Caki2 (cell line): Measurements from ENCODE around the gene DDX39B. TPM values are rescaled to one million over a fixed set of nuclear protein-coding genes. Genes with fewer than 3 reads are reported as not detected.
"Not testable (repeated sequence)": the region's sequence is repeated elsewhere in the genome, so short reads cannot be mapped to it uniquely, and the experiment has no call there.

ENCODE experiments used
- DNase-seq: peaks from one replicate; pipeline ENCODE4 v3.0.0-alpha.2; 2015; ENCODE audit warnings: low read depth
- in situ Hi-C: cut with HindIII; loops from 2 replicates; pipeline ENCODE4 v1.10.0; 2016; ENCODE audit warnings: low sequenced_read_pairs, low pct_unique_long_range_greater_than_20kb, mixed read lengths
- total RNA-seq: library from RNA; depleted of rRNA; stranded (reverse); fragments of >200 nt; shearing (Covaris generic); gene quantifications from 2 replicates; pipeline ENCODE4 v1.2.3, GENCODE V29; 2014; ENCODE audit warnings: low replicate concordance; rRNA removed

DDX39B gene
- total RNA-seq, result 623 and 688 TPM in 2 replicates

DNA sequence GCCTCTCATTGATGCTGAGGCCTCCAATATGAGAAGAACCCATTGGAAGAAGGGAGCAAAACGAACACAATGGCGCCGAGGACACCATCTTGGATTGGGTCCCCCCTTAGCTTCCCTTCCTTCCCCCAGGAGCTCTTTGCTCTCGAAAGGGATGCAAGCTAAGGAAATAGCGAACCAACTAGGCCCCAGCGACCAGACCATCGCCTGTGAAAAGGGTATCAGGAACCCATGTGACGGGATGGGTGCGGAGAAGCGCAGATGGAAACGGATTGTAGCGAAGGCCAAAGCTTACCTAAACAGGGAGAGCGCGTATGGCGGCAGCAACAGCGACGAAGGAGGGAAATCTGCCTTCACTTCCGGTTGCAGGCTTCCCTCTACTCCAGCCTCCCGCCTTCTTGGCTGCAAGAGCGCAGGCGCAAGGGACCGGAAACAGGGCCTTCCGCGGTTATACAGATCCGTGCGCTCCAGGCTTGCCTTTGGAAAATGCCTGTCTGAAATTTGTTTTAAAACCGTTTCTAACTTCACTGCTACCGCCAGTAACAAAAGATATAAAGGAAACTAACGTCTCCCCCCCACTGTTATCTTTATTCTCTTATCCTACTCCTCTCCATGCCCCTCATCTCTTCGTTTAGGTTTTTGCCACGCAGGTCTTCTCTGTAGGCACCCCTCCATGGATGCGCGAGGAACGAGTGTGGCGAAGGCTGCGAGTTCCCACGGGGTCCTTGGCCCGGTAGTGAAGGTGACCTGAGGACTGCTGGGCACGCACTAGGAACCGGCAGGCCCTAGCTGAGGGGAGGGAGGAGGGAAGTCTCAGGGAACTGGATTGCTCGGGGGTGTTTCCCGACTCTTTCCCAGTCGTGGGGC, at the start of gene DDX39B:
DDX39B (minus strand) TSS at position 346 of the 864 bp plus-strand sequence. CDS start 1,471 bp downstream, outside the sequence.
- in situ Hi-C loops, result no loop called here

DNA sequence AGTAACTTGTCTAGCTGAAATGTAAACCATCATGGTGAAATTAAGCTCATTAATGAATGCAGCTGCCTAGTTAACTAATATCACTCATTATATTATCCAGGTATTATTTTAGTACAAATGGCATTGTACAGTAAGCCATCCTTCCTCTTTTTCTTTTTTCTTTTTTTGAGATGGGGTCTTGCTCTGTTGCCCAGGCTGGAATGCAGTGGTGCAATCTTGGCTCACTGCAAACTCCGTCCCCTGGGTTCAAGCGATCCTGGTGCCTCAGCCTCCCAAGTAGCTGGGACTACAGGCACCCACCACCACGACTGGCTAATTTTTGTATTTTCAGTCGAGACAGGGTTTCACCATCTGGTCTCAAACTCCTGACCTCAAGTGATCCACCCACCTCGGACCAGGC, 48.9 kb upstream of the DDX39B start:
- DNase-seq, in situ Hi-C loops: not testable (repeated sequence)

More for the DNA sequence above, at the start of gene DDX39B:
- DNase-seq, result peak; percentile 95

DNA sequence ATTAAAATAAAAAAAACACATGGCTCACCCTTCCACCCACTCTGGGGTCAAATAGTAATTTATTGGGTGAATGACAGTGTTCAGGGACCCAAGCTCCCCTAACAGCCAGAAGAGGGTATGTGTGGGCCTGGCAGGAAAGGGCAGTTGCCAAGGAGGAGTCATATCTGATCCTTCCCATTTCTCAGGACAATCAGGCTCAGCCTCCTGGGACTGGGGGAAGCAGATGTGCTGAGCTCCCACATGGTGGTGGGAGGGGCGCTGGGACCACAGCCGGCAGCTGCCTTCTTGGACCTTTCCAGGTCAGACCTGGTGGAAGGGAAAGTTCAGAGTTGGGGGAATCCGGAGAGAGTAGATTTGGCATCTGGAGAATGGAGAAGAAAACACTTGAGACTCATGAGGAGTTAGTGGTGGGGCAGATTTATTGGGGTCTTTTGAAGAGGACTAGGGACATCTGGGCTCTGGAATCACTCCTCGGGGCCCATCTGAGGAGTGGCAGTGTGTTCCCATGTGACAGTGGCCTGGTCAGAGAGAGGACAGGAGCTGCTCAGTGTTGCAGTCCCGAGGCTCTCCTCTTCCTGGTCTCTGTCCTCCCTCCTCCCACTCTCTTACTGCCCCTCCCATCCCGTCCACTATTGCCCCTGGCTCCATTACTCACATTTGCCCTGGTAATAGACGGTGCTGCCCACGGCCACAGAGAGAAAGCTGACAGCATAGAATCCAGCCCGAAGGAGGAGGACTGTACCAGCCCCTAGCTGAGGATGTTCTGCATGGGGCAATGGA, 47.3 kb upstream of the DDX39B start:
- in situ Hi-C loops, result no loop called here
- DNase-seq, result no peak

DNA sequence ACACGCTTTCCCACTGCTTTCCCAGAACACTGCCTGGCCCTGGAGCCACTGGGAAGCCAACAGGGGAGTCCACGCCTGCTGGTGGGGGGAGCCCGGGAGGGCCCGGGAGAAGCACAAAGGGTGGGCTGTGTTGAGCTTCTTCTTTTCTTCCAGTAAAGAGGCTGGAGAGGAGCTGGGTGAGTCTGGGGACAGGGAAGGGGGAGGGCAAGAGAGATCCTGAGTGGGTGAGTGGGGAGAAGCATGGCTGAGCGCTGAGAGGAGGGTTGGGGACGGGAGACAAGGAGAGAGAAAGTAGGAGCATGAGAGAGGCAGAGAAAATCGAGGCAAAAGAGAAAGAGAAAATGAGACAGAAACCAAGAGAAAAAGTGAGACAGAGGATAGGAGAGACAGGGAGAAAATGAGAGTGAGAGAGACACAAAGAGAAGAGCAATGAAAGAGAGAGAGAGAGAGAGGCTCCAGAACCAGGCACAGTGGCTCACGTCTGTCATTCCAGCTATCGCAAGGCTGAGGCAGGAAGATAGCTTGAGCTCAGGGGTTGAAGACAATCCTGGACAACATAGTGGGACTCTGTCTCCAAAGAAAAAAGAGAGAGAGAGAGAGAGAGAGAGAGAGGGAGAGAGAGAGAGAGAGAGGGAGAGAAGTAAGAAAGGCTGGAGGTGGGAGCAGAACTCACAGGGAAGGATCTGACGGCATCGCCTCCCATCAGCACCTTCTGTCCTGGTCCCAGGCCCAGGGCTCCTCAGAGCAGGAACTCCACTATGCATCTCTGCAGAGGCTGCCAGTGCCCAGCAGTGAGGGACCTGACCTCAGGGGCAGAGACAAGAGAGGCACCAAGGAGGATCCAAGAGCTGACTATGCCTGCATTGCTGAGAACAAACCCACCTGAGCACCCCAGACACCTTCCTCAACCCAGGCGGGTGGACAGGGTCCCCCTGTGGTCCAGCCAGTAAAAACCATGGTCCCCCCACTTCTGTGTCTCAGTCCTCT, 46.3 kb upstream of the DDX39B start:
- DNase-seq, result no peak
- in situ Hi-C loops, result no loop called here

DNA sequence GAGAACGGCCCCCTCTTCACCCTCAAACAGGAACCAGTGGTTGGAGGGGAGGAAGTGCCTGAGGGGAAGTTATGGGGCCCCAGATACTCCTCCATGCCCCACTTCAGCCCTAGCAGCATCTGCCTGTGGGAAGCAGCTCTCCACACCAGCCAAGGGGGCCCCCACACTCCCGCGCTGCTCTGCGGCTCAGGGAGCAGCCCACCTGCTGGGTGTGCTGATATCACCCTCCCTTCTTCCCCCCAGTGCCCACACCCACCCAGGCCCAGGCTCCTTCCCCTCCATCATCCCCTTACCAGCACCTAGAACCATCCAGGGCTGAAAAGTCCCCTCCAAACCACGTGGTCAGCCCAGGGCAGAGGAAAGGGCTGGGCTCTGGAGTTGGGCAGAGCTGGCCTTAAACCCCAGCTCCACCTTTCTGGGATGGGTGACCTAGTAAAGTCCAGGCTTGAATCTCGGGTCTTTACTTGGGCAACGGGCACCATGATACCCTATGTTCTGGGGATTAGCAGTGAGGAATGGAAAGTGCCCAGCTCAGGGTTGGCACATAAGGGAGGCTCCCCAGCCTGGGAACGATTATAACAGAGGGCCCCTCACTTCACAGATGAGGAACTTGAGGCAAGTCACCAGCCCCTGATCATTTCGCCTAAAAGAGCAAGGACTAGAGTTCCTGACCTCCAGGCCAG, 44.9 kb upstream of the DDX39B start:
- in situ Hi-C loops, result no loop called here
- no peak for DNase-seq

DNA sequence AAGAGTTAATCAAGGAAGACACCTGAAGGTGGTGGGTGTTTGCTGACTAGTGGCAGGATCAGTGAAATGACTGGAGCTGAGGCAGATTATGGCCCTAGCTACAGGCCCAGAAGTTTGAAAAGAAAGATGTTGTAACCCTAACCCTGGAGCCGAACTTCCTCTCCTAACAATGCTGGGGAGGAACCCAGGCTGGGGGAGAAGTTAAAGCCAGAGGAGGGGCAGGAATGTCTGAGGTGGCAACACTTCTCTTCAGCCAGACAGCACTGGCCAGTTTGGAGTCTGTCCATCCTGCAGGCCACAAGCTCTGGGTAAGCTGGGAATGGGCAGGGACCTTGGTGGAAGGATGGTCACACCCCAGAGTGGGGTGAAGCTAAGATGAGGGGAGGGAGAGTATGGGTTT, 44.2 kb upstream of the DDX39B start, which contains the start of gene LST1:
LST1 (plus strand) TSS at position 270 of the 400 bp plus-strand sequence. CDS start 1,023 bp downstream, outside the sequence.
- in situ Hi-C loops, result no loop called here
- no peak for DNase-seq

DNA sequence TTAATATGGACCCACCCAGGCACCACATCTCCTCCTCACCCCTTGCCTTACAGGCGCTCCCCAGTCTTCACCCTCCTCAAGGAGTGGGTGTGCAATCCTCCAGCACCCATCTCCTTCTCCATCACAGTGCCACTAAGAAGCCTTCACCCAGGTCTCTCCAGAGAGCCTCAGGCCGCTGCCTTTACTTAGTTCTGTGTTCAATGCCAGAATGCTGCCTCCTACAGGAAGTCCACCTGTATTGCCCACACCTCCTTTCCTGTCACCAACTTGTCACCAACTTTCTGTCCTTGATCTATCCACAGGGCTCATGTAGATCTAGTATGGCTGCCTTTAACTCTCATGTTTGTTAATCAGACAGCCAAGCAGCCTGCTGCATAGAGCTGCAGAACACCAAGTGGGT, 43.7 kb upstream of the DDX39B start:
- no peak for DNase-seq
- in situ Hi-C loops, result no loop called here

DNA sequence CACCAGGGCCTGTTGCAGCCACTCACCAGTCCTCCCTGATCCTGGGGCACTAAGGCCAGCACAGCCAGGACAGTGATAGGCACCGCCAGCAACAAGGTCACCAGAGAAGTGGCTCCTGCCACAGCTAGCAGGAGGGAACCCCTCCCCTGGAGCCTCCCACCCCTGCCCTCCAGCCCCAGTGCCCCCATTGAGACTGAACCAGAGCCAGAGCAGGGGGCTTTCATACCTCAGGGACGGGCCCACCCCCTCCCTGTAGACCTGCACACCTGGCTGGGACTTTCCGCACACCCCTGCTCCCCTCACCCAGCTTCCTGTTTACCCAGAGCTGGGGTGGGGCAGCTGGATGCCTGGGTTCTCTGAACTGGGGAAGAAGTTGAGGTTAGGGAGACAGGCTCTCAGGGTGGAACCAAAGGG, 40.4 kb upstream of the DDX39B start, which contains the start of gene LTB:
LTB (minus strand) TSS at position 195 of the 414 bp plus-strand sequence; CDS start at position 188, 7 bp downstream.
- in situ Hi-C loops, result no loop called here
- no peak for DNase-seq

DNA sequence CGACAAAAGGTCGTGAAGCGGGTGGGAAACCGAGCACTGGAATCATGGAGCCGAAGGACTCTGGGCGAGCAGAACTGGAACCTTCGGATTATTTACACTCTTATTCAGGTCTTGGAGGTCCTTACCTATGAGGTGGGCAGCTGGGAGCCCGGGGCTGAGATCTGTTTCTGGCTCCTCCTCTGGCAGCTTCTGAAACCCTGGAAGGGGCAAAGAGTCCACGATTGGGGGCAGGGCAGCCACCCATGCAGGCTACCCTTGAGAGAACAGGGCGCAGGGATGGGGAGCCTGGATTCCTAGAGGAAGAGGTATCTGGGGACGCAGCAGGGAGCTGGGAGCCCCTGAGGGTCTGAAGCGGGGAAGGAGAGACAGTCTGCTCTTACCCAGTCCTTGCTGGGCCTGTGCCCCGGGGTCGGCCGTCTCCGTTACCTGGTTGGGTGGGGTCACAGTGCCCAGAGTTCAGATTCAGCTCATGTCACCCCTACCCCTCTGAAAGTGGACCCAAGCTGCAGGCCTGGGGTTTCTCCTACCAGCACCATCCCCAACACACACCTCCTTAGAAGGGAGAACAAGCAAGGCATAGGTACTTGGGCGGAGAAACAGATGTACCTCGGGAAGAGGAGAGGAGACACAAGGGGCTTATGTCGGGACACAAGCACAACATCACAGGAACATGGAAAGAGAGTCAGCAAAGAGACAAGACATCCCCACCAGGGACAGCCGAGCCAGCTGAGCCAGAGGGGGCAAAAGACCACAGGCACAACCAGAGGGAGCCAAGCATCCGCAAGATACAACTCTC, 39.8 kb upstream of the DDX39B start:
- in situ Hi-C loops, result no loop called here
- no peak for DNase-seq

DNA sequence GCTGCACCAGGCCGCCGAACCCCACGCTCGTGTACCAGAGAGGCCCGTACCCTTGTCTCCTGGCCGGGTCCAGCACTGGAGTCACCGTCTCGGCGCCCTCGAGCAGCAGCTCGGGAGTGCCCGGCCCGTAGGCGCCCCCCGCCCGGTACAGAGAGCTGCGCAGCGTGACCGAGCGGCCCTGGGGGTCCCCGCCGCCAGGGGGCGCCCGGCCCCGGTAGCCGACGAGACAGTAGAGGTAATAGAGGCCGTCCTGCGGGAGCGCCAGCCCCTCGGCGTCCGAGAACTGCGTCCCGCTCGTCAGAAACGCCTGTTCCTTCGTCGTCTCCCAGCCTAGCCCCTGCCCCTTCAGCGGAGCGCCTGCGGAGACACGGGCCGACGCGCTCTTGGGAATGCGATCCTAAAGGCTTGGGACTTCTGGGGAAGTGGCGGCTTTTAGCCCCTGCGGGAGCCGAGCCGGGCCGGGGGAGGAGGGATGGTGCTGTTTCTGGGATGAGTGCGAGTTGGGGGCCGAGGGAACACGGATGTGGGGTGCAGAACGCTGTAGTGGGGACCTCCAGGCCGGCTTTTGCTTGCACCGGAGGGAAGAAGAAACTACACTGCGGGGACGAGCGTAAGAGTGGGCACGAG, 39.1 kb upstream of the DDX39B start:
- in situ Hi-C loops, result no loop called here

DNA sequence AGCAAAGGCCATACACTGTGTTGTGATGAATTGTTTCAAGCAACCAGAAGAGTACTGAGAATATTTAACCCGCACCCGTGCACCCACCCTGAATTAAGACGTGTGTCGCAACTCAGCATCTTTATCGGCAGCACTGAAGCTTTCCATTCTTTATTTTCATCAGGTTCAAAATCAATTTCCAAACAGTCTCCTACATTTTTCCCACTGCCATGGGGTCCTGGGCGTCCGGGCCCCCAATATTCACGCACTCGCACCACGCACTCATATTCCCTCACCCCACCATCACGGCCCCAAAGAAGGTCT, 38.6 kb upstream of the DDX39B start:
- in situ Hi-C loops, result no loop called here
- DNase-seq, result no peak

More for the DNA sequence above, 39.1 kb upstream of the DDX39B start:
- peak; percentile 67 for DNase-seq

DNA sequence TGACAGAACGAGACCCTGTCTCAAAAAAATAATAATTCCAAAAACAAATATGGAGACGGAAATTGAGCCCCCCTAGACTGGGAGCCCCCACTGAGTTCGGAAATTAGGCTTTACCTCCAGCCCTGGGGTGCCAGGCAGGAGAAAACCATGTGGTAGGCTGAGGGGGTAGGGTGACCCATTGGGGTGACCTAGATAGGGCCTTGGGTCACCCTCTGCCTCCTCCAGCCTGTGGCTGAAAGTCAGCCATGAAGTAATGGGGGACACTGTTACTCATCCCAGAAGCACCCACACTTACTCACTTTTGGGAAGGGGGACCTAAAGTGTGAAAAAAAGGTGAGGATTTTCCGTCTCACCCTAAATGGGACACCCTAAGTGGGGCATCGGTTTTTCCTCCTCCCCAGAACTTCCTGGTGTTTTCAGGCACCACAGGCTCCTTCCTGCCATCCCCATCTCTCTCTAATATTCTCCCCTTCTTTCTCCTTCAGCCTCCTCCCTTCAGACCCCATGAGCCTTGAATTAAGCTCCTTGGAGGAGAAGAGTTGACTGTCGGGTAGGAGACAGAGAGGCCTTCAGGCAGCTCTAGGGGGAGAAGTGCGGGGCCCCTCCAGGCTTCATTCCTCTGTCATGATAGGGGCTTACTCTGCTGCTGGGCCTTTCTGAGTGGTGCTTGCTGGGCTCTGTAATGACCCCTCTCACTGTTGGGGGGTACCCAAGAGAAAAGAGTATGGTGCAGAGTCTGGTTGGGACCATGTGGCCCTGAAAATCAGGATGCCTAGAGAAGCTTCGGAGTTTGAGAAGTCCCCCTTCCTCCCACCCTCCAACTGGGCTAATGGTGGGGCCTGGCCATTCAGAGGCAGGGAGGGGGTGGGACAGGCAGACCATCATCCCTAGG, 38.0 kb upstream of the DDX39B start:
- in situ Hi-C loops, result no loop called here

DNA sequence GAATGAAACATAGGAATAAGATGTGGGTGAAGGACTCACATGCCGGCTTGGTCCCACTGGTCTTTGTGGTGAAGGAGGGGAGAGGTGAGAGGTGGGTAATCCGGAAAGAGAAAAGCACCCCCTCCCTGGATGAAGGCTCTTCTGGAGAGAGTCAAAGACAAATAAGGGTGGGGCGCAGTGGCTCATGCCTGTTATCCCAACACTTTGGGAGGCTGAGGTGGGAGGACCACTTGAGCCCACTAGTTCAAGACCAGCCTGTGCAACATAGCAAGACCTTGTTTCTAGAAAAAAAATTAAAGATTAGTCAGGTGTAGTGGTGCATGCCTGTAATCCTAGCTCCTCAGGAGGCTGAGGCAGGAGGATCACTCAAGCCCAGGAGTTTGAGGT, 37.3 kb upstream of the DDX39B start:
- DNase-seq, result no peak
- in situ Hi-C loops, result no loop called here

More for the DNA sequence above, 38.0 kb upstream of the DDX39B start:
- no peak for DNase-seq

DNA sequence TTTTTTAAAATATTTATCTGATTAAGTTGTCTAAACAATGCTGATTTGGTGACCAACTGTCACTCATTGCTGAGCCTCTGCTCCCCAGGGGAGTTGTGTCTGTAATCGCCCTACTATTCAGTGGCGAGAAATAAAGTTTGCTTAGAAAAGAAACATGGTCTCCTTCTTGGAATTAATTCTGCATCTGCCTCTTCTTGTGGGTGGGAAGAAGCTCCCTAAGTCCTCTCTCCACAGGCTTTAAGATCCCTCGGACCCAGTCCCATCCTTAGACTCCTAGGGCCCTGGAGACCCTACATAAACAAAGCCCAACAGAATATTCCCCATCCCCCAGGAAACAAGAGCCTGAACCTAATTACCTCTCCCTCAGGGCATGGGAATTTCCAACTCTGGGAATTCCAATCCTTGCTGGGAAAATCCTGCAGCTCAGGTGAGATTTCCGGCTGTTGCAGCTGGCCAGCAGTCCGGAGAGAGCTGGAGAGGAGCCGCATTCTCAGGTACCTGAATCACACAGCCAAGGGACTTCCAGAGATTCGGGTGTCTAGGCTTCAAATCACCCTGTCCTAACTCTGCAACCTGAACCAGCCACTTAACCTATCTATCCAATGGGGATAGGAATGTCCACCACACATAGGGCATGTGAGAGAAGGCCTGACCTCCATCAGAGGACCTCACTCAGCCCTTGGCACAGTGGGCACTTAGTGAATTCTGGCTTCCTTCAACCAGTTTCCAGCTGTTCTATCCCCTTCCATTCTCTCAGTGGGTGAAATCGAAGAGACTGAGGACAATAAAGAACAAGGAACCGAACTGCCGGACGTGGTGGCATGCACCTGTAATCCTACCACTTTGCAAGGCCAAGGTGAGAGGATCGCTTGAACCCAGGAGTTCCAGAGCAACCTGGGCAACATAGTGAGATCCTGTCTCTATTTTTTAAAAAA, 36.6 kb upstream of the DDX39B start:
- in situ Hi-C loops, result no loop called here
- peak; percentile 79 for DNase-seq

DNA sequence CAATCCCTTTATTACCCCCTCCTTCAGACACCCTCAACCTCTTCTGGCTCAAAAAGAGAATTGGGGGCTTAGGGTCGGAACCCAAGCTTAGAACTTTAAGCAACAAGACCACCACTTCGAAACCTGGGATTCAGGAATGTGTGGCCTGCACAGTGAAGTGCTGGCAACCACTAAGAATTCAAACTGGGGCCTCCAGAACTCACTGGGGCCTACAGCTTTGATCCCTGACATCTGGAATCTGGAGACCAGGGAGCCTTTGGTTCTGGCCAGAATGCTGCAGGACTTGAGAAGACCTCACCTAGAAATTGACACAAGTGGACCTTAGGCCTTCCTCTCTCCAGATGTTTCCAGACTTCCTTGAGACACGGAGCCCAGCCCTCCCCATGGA, 35.8 kb upstream of the DDX39B start:
- in situ Hi-C loops, result no loop called here
- no peak for DNase-seq
